WTC11 (cell line): ENCODE measurements around the gene ARL4C. TPM values are rescaled to one million over a fixed set of nuclear protein-coding genes. Genes with fewer than 3 reads are reported as not detected.

Source experiments
- ATAC-seq: fragments of 200-7000 bp; cut with Tn5 transposase; 2 replicates; pipeline ENCODE4 v1.10.0; 2021; ENCODE audit warnings: mild to moderate bottlenecking, moderate library complexity
- CTCF ChIA-PET: fragments of 300-600 bp; sonication (Branson Sonifier 250); formaldehyde crosslinking; loops from one replicate; lab custom pipeline; 2021; ENCODE audit warnings: antibody characterized with exemption; lab: Charles Lee
- POLR2A ChIA-PET: fragments of 350-600 bp; sonication (Branson Sonifier 250); formaldehyde crosslinking; loops from one replicate; lab custom pipeline; 2021; ENCODE audit warnings: antibody characterized with exemption; lab: Charles Lee
- DNase-seq: peaks from one replicate; pipeline ENCODE4 v3.0.0; 2021; ENCODE audit warnings: low spot score
- H3K27ac Mint-ChIP-seq: 2 replicates; pipeline ENCODE4 v1.8.0; 2021; ENCODE audit warnings: mixed read lengths
- H3K27me3 Mint-ChIP-seq: 2 replicates; pipeline ENCODE4 v1.8.0; 2021; ENCODE audit warnings: low read depth, mild to moderate bottlenecking, moderate library complexity, mixed read lengths
- H3K36me3 Mint-ChIP-seq: 2 replicates; pipeline ENCODE4 v1.8.0; 2021; ENCODE audit warnings: mixed read lengths
- H3K4me1 Mint-ChIP-seq: 2 replicates; pipeline ENCODE4 v1.8.0; 2022; ENCODE audit warnings: mixed read lengths
- H3K4me3 Mint-ChIP-seq: 2 replicates; pipeline ENCODE4 v1.8.0; 2021; ENCODE audit warnings: mild to moderate bottlenecking, moderate library complexity, mixed read lengths
- H3K9me3 Mint-ChIP-seq: 2 replicates; pipeline ENCODE4 v1.8.0; 2021; ENCODE audit warnings: mixed read lengths
- ELF4 ChIP-seq: sonication (generic); formaldehyde crosslinking; IDR thresholded peaks from 2 replicates; pipeline ENCODE4 v1.8.1; 2022; ENCODE audit warnings: low read depth, mild to moderate bottlenecking, moderate library complexity, missing genetic modification reagents
- ETV6 ChIP-seq: sonication (generic); formaldehyde crosslinking; IDR thresholded peaks from 2 replicates; pipeline ENCODE4 v1.8.1; 2022; ENCODE audit warnings: mild to moderate bottlenecking, missing genetic modification reagents
- FOXP1 ChIP-seq: sonication (generic); formaldehyde crosslinking; IDR thresholded peaks from 2 replicates; pipeline ENCODE4 v1.8.0; 2022; ENCODE audit warnings: missing genetic modification reagents, mild to moderate bottlenecking, moderate library complexity, borderline replicate concordance
- GRHL2 ChIP-seq: fragments of 250-450 bp; sonication (Bioruptor Pico); IDR thresholded peaks from 2 replicates; pipeline ENCODE4 v1.8.0; 2022; ENCODE audit warnings: mild to moderate bottlenecking, moderate library complexity; ENCODE audit not compliant: insufficient replicate concordance, severe bottlenecking
- KAT7 ChIP-seq: sonication (generic); formaldehyde crosslinking; IDR thresholded peaks from 2 replicates; pipeline ENCODE4 v1.8.1; 2023; ENCODE audit warnings: missing genetic modification reagents, mild to moderate bottlenecking, borderline replicate concordance
- NFE2L1 ChIP-seq: sonication (generic); formaldehyde crosslinking; IDR thresholded peaks from 2 replicates; pipeline ENCODE4 v1.8.1; 2023; ENCODE audit warnings: missing genetic modification reagents
- RELA ChIP-seq: sonication (generic); formaldehyde crosslinking; IDR thresholded peaks from 2 replicates; pipeline ENCODE4 v1.8.1; 2022; ENCODE audit warnings: missing genetic modification reagents, mild to moderate bottlenecking, borderline replicate concordance
- TEAD4 ChIP-seq: sonication (generic); formaldehyde crosslinking; IDR thresholded peaks from 2 replicates; pipeline ENCODE4 v1.8.0; 2022; ENCODE audit warnings: mild to moderate bottlenecking, missing genetic modification reagents
- TP53 ChIP-seq: sonication (generic); formaldehyde crosslinking; IDR thresholded peaks from 2 replicates; pipeline ENCODE4 v1.8.1; 2023; ENCODE audit warnings: mild to moderate bottlenecking, missing genetic modification reagents
- ZNF121 ChIP-seq: sonication (generic); formaldehyde crosslinking; IDR thresholded peaks from 2 replicates; pipeline ENCODE4 v1.8.0; 2023; ENCODE audit warnings: missing genetic modification reagents
- ZNF232 ChIP-seq: sonication (generic); formaldehyde crosslinking; IDR thresholded peaks from 2 replicates; pipeline ENCODE4 v1.8.0; 2022; ENCODE audit warnings: mild to moderate bottlenecking, missing genetic modification reagents
- total RNA-seq: library from RNA; stranded (reverse); gene quantifications from 3 replicates; pipeline ENCODE4 v1.2.3, GENCODE V29; 2021
- TF ChIP-seq, protein P1 (sequence below): fragments of 250-450 bp; sonication (Bioruptor Pico); IDR thresholded peaks from 2 replicates; pipeline ENCODE4 v1.9.0; 2021; ENCODE audit warnings: mild to moderate bottlenecking, borderline replicate concordance
- TF ChIP-seq, protein P2 (sequence below): sonication (generic); formaldehyde crosslinking; IDR thresholded peaks from 2 replicates; pipeline ENCODE4 v1.8.1; 2023; ENCODE audit warnings: mild to moderate bottlenecking, missing genetic modification reagents, moderate library complexity
- TF ChIP-seq, protein P3 (sequence below): fragments of 250-450 bp; sonication (Bioruptor Pico); IDR thresholded peaks from 2 replicates; pipeline ENCODE4 v1.9.0; 2021; ENCODE audit warnings: mild to moderate bottlenecking
- TF ChIP-seq, protein P4 (sequence below): sonication (generic); formaldehyde crosslinking; IDR thresholded peaks from 2 replicates; pipeline ENCODE4 v1.8.0; 2023; ENCODE audit warnings: missing genetic modification reagents
- TF ChIP-seq, protein P5 (sequence below): sonication (generic); formaldehyde crosslinking; IDR thresholded peaks from 2 replicates; pipeline ENCODE4 v1.8.1; 2022; ENCODE audit warnings: low read depth, mild to moderate bottlenecking, moderate library complexity, missing genetic modification reagents, borderline replicate concordance
- TF ChIP-seq, protein P6 (sequence below): sonication (generic); formaldehyde crosslinking; conservative IDR thresholded peaks from 2 replicates; pipeline ENCODE4 v1.8.1; 2023; ENCODE audit warnings: mild to moderate bottlenecking, low read depth, missing genetic modification reagents, moderate library complexity

ARL4C gene
- total RNA-seq, 1 experiment from 2014 or later = 10.6 TPM

DNA sequence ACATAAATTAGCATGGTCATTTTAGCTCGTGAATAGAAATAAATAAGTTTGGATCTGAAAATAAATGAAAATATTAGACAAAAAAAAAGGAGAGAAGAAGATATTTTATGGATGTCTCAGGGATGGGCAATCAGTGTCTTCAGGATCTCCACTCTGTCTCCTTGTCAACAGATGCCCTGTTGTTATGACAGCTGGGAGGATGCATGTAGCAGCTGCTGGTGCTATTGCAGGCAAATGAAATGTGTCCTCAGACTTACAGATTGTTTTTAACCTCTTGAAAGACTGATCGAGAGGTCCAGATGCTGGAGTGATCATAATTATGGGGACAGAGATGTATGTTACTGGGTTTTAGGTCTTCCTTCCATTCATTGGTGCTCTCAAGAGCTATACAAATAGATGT is 24.7 kb upstream of the ARL4C start:
- peaks cover 13% of the 10 kb centered on the region for H3K9me3 Mint-ChIP-seq

DNA sequence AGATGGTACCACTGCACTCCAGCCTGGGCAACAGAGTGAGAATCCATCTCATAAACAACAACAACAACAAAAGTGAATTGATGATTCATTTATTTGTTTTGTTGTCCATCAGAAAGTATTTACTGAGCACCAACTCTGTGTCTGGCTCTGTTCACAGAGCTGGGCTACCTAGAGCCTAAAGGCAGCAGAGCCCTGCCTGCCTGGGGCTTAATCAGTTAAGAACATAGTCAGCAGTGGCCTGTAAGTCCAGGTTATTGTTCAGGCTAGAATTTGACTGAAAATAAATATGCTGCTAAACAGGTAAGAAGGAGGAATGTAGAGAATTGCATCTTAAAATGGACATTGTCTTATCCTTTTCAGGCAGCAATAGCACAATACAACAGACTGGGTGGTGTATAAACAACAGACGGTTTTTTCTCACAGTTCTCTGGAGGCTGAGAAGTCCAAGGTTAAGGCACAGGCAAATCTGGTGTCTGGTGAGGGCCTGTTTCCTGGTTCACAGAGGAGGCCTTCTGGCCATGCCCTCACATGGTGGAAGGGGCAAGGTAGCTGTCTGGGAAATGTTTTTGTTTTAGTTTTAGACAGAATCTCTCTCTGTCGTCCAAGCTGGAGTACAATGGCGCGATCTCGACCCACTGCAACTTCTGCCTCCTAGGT is 22.2 kb upstream of the ARL4C start:
- Mint-ChIP-seq H3K4me1 (peaks cover 5% of the 10 kb centered on the region), H3K27ac (no peak overlapping the region), H3K4me3 (no peak overlapping the region), H3K36me3 (no peaks in the 10 kb centered on the region), H3K27me3 (no peaks in the 10 kb centered on the region; the same call in 1 of the 2 replicates), H3K9me3 (no peaks in the 10 kb centered on the region)
- ChIA-PET CTCF (no interaction called here), POLR2A (no interaction called here)
- no peak for TF ChIP-seq ELF4 (CRISPR knock-in tag)
- TF ChIP-seq, protein P1, sequence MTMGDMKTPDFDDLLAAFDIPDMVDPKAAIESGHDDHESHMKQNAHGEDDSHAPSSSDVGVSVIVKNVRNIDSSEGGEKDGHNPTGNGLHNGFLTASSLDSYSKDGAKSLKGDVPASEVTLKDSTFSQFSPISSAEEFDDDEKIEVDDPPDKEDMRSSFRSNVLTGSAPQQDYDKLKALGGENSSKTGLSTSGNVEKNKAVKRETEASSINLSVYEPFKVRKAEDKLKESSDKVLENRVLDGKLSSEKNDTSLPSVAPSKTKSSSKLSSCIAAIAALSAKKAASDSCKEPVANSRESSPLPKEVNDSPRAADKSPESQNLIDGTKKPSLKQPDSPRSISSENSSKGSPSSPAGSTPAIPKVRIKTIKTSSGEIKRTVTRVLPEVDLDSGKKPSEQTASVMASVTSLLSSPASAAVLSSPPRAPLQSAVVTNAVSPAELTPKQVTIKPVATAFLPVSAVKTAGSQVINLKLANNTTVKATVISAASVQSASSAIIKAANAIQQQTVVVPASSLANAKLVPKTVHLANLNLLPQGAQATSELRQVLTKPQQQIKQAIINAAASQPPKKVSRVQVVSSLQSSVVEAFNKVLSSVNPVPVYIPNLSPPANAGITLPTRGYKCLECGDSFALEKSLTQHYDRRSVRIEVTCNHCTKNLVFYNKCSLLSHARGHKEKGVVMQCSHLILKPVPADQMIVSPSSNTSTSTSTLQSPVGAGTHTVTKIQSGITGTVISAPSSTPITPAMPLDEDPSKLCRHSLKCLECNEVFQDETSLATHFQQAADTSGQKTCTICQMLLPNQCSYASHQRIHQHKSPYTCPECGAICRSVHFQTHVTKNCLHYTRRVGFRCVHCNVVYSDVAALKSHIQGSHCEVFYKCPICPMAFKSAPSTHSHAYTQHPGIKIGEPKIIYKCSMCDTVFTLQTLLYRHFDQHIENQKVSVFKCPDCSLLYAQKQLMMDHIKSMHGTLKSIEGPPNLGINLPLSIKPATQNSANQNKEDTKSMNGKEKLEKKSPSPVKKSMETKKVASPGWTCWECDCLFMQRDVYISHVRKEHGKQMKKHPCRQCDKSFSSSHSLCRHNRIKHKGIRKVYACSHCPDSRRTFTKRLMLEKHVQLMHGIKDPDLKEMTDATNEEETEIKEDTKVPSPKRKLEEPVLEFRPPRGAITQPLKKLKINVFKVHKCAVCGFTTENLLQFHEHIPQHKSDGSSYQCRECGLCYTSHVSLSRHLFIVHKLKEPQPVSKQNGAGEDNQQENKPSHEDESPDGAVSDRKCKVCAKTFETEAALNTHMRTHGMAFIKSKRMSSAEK = no peak
- TF ChIP-seq TP53 = no peak
- TF ChIP-seq, protein P2, sequence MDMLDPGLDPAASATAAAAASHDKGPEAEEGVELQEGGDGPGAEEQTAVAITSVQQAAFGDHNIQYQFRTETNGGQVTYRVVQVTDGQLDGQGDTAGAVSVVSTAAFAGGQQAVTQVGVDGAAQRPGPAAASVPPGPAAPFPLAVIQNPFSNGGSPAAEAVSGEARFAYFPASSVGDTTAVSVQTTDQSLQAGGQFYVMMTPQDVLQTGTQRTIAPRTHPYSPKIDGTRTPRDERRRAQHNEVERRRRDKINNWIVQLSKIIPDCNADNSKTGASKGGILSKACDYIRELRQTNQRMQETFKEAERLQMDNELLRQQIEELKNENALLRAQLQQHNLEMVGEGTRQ (CRISPR knock-in tag) = no peak
- TF ChIP-seq GRHL2 = no peak
- TF ChIP-seq, protein P3, sequence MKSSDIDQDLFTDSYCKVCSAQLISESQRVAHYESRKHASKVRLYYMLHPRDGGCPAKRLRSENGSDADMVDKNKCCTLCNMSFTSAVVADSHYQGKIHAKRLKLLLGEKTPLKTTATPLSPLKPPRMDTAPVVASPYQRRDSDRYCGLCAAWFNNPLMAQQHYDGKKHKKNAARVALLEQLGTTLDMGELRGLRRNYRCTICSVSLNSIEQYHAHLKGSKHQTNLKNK (CRISPR knock-in tag) = no peak
- no peak for TF ChIP-seq TEAD4 (CRISPR knock-in tag)
- TF ChIP-seq NFE2L1 (CRISPR knock-in tag) = no peak
- no peak for TF ChIP-seq KAT7 (CRISPR knock-in tag)
- TF ChIP-seq ZNF121 (CRISPR knock-in tag) = no peak
- DNase-seq = no peak
- ATAC-seq = no peak

More for the DNA sequence above, 24.7 kb upstream of the ARL4C start:
- ChIA-PET POLR2A (no interaction called here), CTCF (interaction anchor here (0.8 kb wide), 1 partner anchor 595 kb away, joined by 3 read pairs; no protein-coding TSS in a partner anchor)
- 0 out of 2 replicates have a peak, but pooled peaks cover 3% of the 10 kb centered on the region for H3K36me3 Mint-ChIP-seq
- no peak for TF ChIP-seq RELA (CRISPR knock-in tag)
- no peak for TF ChIP-seq ETV6 (CRISPR knock-in tag)
- TF ChIP-seq, protein P3 (CRISPR knock-in tag) = no peak
- TF ChIP-seq, protein P4, sequence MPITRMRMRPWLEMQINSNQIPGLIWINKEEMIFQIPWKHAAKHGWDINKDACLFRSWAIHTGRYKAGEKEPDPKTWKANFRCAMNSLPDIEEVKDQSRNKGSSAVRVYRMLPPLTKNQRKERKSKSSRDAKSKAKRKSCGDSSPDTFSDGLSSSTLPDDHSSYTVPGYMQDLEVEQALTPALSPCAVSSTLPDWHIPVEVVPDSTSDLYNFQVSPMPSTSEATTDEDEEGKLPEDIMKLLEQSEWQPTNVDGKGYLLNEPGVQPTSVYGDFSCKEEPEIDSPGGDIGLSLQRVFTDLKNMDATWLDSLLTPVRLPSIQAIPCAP (CRISPR knock-in tag) = no peak
- TF ChIP-seq FOXP1 = no peak
- TF ChIP-seq, protein P5, sequence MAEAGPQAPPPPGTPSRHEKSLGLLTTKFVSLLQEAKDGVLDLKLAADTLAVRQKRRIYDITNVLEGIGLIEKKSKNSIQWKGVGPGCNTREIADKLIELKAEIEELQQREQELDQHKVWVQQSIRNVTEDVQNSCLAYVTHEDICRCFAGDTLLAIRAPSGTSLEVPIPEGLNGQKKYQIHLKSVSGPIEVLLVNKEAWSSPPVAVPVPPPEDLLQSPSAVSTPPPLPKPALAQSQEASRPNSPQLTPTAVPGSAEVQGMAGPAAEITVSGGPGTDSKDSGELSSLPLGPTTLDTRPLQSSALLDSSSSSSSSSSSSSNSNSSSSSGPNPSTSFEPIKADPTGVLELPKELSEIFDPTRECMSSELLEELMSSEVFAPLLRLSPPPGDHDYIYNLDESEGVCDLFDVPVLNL (CRISPR knock-in tag) = no peak
- TF ChIP-seq, protein P6, sequence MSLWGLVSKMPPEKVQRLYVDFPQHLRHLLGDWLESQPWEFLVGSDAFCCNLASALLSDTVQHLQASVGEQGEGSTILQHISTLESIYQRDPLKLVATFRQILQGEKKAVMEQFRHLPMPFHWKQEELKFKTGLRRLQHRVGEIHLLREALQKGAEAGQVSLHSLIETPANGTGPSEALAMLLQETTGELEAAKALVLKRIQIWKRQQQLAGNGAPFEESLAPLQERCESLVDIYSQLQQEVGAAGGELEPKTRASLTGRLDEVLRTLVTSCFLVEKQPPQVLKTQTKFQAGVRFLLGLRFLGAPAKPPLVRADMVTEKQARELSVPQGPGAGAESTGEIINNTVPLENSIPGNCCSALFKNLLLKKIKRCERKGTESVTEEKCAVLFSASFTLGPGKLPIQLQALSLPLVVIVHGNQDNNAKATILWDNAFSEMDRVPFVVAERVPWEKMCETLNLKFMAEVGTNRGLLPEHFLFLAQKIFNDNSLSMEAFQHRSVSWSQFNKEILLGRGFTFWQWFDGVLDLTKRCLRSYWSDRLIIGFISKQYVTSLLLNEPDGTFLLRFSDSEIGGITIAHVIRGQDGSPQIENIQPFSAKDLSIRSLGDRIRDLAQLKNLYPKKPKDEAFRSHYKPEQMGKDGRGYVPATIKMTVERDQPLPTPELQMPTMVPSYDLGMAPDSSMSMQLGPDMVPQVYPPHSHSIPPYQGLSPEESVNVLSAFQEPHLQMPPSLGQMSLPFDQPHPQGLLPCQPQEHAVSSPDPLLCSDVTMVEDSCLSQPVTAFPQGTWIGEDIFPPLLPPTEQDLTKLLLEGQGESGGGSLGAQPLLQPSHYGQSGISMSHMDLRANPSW (CRISPR knock-in tag) = no peak
- no peak for TF ChIP-seq ZNF232
- ATAC-seq = no peak
- H3K4me3 Mint-ChIP-seq = no peak overlapping the region
- H3K4me1 Mint-ChIP-seq = no peaks in the 10 kb centered on the region
- no peak overlapping the region for H3K27ac Mint-ChIP-seq
- no peak for DNase-seq
- no peaks in the 10 kb centered on the region; the same call in 1 of the 2 replicates for H3K27me3 Mint-ChIP-seq
